22Rv1 (cell line): ENCODE data around the gene KCNIP3.

Experiments
- CTCF ChIP-seq: fragments of 450-650 bp; IDR thresholded peaks from 2 replicates; pipeline ENCODE4 v1.5.1; 2017; ENCODE audit warnings: mild to moderate bottlenecking
- ZFX ChIP-seq: fragments of 450-650 bp; IDR thresholded peaks from 2 replicates; pipeline ENCODE4 v1.6.1; 2017; ENCODE audit warnings: antibody characterized with exemption, borderline replicate concordance

GRCh38 chr2:95281071-95281470 lies 16.1 kb upstream of the KCNIP3 start:
- TF ChIP-seq CTCF (no peak), ZFX (no peak)
